Upper lobe of left lung (tissue), 6 donors: ENCODE measurements around the gene SLC12A2. TPM values are rescaled to one million over a fixed set of nuclear protein-coding genes. Genes with fewer than 3 reads are reported as not detected.

Experiments used
- ATAC-seq, 2 donors: fragments of 200-7000 bp; cut with Tn5 transposase; one replicate each; pipeline ENCODE4 v1.9.1; 2022; ENCODE audit warnings: mild to moderate bottlenecking in 2 of 2, moderate library complexity in 2 of 2; ENCODE audit not compliant: low FRiP score in 2 of 2
- DNase-seq, 2 donors: peaks; one replicate each; pipeline ENCODE4 v3.0.0-alpha.2; 2019 to 2020
- H3K27ac ChIP-seq, 4 donors: fragments of 200-600 bp; sonication (generic); one replicate each; pipeline ENCODE4 v1.5.1; 2016 to 2019
- H3K27me3 ChIP-seq, 4 donors: fragments of 200-600 bp; sonication (generic); one replicate each; pipeline ENCODE4 v1.5.1; 2017 to 2019
- H3K36me3 ChIP-seq, 4 donors: fragments of 200-600 bp; sonication (generic); one replicate each; pipeline ENCODE4 v1.5.1; 2016 to 2019
- H3K4me1 ChIP-seq, 4 donors: fragments of 200-600 bp; sonication (generic); one replicate each; pipeline ENCODE4 v1.5.1; 2018 to 2019
- H3K4me3 ChIP-seq, 4 donors: fragments of 200-600 bp; sonication (generic); one replicate each; pipeline ENCODE4 v1.5.1; 2017 to 2019; ENCODE audit warnings: mild to moderate bottlenecking in 2 of 4, moderate library complexity in 1 of 4
- H3K9me3 ChIP-seq, 4 donors: fragments of 200-600 bp; sonication (generic); one replicate each; pipeline ENCODE4 v1.5.1; 2018 to 2019
- CTCF ChIP-seq, 6 experiments: fragments of 450-650 bp in 4 of 6; fragments of 200-600 bp in 2 of 6; sonication (generic) in 2 of 6; IDR thresholded peaks; one replicate each; pipeline ENCODE4 v1.5.1; 2016 to 2019; ENCODE audit warnings: antibody characterized with exemption in 6 of 6
- EP300 ChIP-seq, 4 donors: sonication (generic); formaldehyde crosslinking; IDR thresholded peaks; one replicate each; pipeline ENCODE4 v1.5.1; 2017; ENCODE audit warnings: antibody characterized with exemption in 4 of 4, control low read depth in 2 of 4
- POLR2A ChIP-seq, 4 donors: fragments of 450-650 bp; IDR thresholded peaks; one replicate each; pipeline ENCODE4 v1.5.1; 2016 to 2017; ENCODE audit warnings: antibody characterized with exemption in 4 of 4, mild to moderate bottlenecking in 2 of 4
- POLR2AphosphoS5 ChIP-seq, 2 donors: sonication (generic); formaldehyde crosslinking; IDR thresholded peaks; one replicate each; pipeline ENCODE4 v1.5.1; 2017; ENCODE audit warnings: antibody characterized with exemption in 2 of 2
- WGBS, 2 donors: methylation state at CpG; one replicate each; pipeline ENCODE4 v1.1.5; 2017 to 2018; 5-methylcytosine and 5-hydroxymethylcytosine counted together
- total RNA-seq, 6 donors: library from RNA; depleted of rRNA in 4 of 6; stranded (reverse); fragments of >200 nt in 4 of 6; gene quantifications; one replicate each; pipeline versions ENCODE4 v1.1.0 to v1.2.1, GENCODE V29; 2016 to 2021
- donor health status: DM: no; HTN: no; CAD: no; lungs with moderate emphysema.
- donor health status: DM: no; HTN: yes; CAD: no; lungs with severe emphysema.

The SLC12A2 gene
- total RNA-seq, 6 donors from 2014 or later, result 12.6 to 44.1 (median 28.0) TPM

GRCh38 chr5:128216285-128216684 lies 132.7 kb downstream of the SLC12A2 start:
- Histone ChIP-seq H3K27ac (no peak overlapping the region), H3K27me3 (no peaks in the 10 kb centered on the region), H3K4me3 (no peak overlapping the region), H3K36me3 (no peaks in the 10 kb centered on the region), H3K4me1 (no peaks in the 10 kb centered on the region), H3K9me3 (no peaks in the 10 kb centered on the region)
- DNase-seq (no peak), ATAC-seq (no peak)
- 95% methylated on average over 7 of the region's 7 CpGs for WGBS, 2 donors
- TF ChIP-seq POLR2A (IDR thresholded peaks at IDR 0.05) (no peak), POLR2AphosphoS5 (IDR thresholded peaks at IDR 0.05) (no peak), EP300 (IDR thresholded peaks at IDR 0.05) (no peak), CTCF (IDR thresholded peaks at IDR 0.05) (no peak)

GRCh38 chr5:128216860-128217531 lies 133.4 kb downstream of the SLC12A2 start:
- ATAC-seq (peak in 1 of 2 donors; percentile 28), DNase-seq (peak in 1 of 2 donors; percentile 18)
- no peak overlapping the region for H3K27ac ChIP-seq
- no peak overlapping the region for H3K4me3 ChIP-seq
- H3K9me3 ChIP-seq, result no peaks in the 10 kb centered on the region
- no peaks in the 10 kb centered on the region for H3K27me3 ChIP-seq
- no peak for TF ChIP-seq POLR2AphosphoS5 (IDR thresholded peaks at IDR 0.05)
- TF ChIP-seq CTCF (IDR thresholded peaks at IDR 0.05), result no peak
- TF ChIP-seq EP300 (IDR thresholded peaks at IDR 0.05), result no peak
- no peak for TF ChIP-seq POLR2A (IDR thresholded peaks at IDR 0.05)
- no peaks in the 10 kb centered on the region for H3K4me1 ChIP-seq
- no peaks in the 10 kb centered on the region for H3K36me3 ChIP-seq
- WGBS, 2 donors, result 55 to 73% methylated on average over 7 to 14 of the region's 15 CpGs

- WGBS, 2 donors, result 89 to 93% methylated on average over 2 of the region's 2 CpGs
- ATAC-seq, result no peak
- H3K9me3 ChIP-seq, result no peaks in the 10 kb centered on the region
- no peaks in the 10 kb centered on the region for H3K4me1 ChIP-seq
- H3K4me3 ChIP-seq, result no peak overlapping the region
- no peak for DNase-seq
- TF ChIP-seq POLR2A (IDR thresholded peaks at IDR 0.05) (no peak), CTCF (IDR thresholded peaks at IDR 0.05) (no peak), EP300 (IDR thresholded peaks at IDR 0.05) (no peak), POLR2AphosphoS5 (IDR thresholded peaks at IDR 0.05) (no peak)
- no peaks in the 10 kb centered on the region for H3K36me3 ChIP-seq
- H3K27ac ChIP-seq, result no peak overlapping the region
- H3K27me3 ChIP-seq, result no peaks in the 10 kb centered on the region
Measured at GRCh38 chr5:128220841-128221240, 137.3 kb downstream of the SLC12A2 start.

- H3K27me3 ChIP-seq, result no peaks in the 10 kb centered on the region
- ATAC-seq, result no peak
- WGBS, 2 donors, result 70 to 78% methylated on average over 1 of the region's 1 CpG
Measured at GRCh38 chr5:128224336-128224735, 140.8 kb downstream of the SLC12A2 start.

More at GRCh38 chr5:128224336-128224735, 140.8 kb downstream of the SLC12A2 start:
- no peak for DNase-seq
- no peak overlapping the region for H3K27ac ChIP-seq
- H3K4me1 ChIP-seq, result no peaks in the 10 kb centered on the region
- no peaks in the 10 kb centered on the region for H3K36me3 ChIP-seq
- no peak for TF ChIP-seq CTCF (IDR thresholded peaks at IDR 0.05)
- no peak for TF ChIP-seq POLR2A (IDR thresholded peaks at IDR 0.05)
- TF ChIP-seq EP300 (IDR thresholded peaks at IDR 0.05), result no peak
- no peak for TF ChIP-seq POLR2AphosphoS5 (IDR thresholded peaks at IDR 0.05)
- no peaks in the 10 kb centered on the region for H3K9me3 ChIP-seq
- no peak overlapping the region for H3K4me3 ChIP-seq
